Measurements from ENCODE around the gene WDR93. TPM values are rescaled to one million over a fixed set of nuclear protein-coding genes. Genes with fewer than 3 reads are reported as not detected.

WDR93 gene
- polyA plus RNA-seq, 2 of the 4 experiments (the other 2 are of a cell fraction) = 0.10 to 0.26 TPM

DNA sequence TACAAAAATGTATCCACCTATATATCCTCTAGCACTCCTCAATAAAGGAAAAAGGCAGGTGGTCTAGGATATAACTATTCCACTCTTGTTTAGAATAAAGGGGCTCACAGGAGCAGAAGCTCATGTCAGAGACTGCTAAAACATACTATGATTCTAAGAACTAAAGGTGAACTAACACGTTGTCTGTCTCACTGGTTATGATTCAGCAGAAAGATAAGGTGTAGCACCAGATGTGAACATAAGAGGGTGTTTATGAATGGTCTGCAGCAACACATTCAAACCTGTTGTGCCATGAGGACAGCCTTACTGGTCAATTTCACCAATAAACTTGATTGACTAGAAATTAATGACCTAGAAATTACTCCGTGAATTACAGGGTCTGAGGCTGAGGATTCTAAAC is 4.6 kb upstream of the WDR93 start:
- POLR2A ChIA-PET = no interaction called here

GRCh38 chr15:89686522-89686921 is 4.1 kb upstream of the WDR93 start:
- ATAC-seq = no peak
- no peak for FAIRE-seq
- Histone ChIP-seq H3K4me1 (0 out of 3 replicates have a peak, but pooled peaks cover 5% of the 10 kb centered on the region), H3K4me3 (no peak overlapping the region), H3K4me2 (no peak overlapping the region), H3K27ac (no peak overlapping the region), H3K9me3 (no peaks in the 10 kb centered on the region)
- no peak for DNase-seq (ENCODE audit: low read depth in 1 of 2, low spot score in 1 of 2)
- ChIA-PET POLR2A (no interaction called here), CTCF (interaction anchor here (0.8 to 2.3 kb wide), 2 partner anchors 14 to 16 kb away, joined by 3 to 6 read pairs; no protein-coding TSS in a partner anchor)
- TF ChIP-seq ATOH8 (CRISPR knock-in tag; IDR thresholded peaks at IDR 0.05; ENCODE audit: low read depth) = no peak
- TF ChIP-seq FOSB (CRISPR knock-in tag; IDR thresholded peaks at IDR 0.05) = no peak
- TF ChIP-seq, protein P1, sequence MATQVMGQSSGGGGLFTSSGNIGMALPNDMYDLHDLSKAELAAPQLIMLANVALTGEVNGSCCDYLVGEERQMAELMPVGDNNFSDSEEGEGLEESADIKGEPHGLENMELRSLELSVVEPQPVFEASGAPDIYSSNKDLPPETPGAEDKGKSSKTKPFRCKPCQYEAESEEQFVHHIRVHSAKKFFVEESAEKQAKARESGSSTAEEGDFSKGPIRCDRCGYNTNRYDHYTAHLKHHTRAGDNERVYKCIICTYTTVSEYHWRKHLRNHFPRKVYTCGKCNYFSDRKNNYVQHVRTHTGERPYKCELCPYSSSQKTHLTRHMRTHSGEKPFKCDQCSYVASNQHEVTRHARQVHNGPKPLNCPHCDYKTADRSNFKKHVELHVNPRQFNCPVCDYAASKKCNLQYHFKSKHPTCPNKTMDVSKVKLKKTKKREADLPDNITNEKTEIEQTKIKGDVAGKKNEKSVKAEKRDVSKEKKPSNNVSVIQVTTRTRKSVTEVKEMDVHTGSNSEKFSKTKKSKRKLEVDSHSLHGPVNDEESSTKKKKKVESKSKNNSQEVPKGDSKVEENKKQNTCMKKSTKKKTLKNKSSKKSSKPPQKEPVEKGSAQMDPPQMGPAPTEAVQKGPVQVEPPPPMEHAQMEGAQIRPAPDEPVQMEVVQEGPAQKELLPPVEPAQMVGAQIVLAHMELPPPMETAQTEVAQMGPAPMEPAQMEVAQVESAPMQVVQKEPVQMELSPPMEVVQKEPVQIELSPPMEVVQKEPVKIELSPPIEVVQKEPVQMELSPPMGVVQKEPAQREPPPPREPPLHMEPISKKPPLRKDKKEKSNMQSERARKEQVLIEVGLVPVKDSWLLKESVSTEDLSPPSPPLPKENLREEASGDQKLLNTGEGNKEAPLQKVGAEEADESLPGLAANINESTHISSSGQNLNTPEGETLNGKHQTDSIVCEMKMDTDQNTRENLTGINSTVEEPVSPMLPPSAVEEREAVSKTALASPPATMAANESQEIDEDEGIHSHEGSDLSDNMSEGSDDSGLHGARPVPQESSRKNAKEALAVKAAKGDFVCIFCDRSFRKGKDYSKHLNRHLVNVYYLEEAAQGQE (IDR thresholded peaks at IDR 0.05) = no peak
- TF ChIP-seq EHMT2 (IDR thresholded peaks at IDR 0.05; ENCODE audit: low read depth) = no peak
- TF ChIP-seq RARB (CRISPR knock-in tag; IDR thresholded peaks at IDR 0.05) = no peak
- TF ChIP-seq NFE2L2 (conservative IDR thresholded peaks at IDR 0.05; ENCODE audit: low read length) = no peak
- TF ChIP-seq ZC3H11A (IDR thresholded peaks at IDR 0.05) = no peak
- TF ChIP-seq CBX2 (IDR thresholded peaks at IDR 0.05; ENCODE audit: borderline replicate concordance, low read depth) = no peak
- TF ChIP-seq ESRRA (IDR thresholded peaks at IDR 0.05; ENCODE audit: borderline replicate concordance, low read length) = no peak
- no peak for TF ChIP-seq TFCP2L1 (CRISPR knock-in tag; IDR thresholded peaks at IDR 0.05)

More for the DNA sequence above, 4.6 kb upstream of the WDR93 start:
- H3K4me1 ChIP-seq = peaks cover 5% of the 10 kb centered on the region
- DNase-seq (ENCODE audit: low read depth in 1 of 2, low spot score in 1 of 2) (peak in 1 of 2 experiments; percentile 25), ATAC-seq (no peak), FAIRE-seq (peak; percentile 83)
- no peak for TF ChIP-seq EHF (CRISPR knock-in tag; IDR thresholded peaks at IDR 0.05)
- TF ChIP-seq CHD4 (IDR thresholded peaks at IDR 0.05; ENCODE audit: borderline replicate concordance) = no peak
- no peak for TF ChIP-seq HOXB5 (CRISPR knock-in tag; IDR thresholded peaks at IDR 0.05)
- no peak for TF ChIP-seq JUN (IDR thresholded peaks at IDR 0.05)
- TF ChIP-seq RCOR1 (IDR thresholded peaks at IDR 0.05; ENCODE audit: low read depth, low read length) = no peak
- no peak for TF ChIP-seq HOXB13 (CRISPR knock-in tag; IDR thresholded peaks at IDR 0.05; ENCODE audit: low read depth)
- TF ChIP-seq RFX5 (IDR thresholded peaks at IDR 0.05) = no peak
- TF ChIP-seq, protein P2, sequence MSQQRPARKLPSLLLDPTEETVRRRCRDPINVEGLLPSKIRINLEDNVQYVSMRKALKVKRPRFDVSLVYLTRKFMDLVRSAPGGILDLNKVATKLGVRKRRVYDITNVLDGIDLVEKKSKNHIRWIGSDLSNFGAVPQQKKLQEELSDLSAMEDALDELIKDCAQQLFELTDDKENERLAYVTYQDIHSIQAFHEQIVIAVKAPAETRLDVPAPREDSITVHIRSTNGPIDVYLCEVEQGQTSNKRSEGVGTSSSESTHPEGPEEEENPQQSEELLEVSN (IDR thresholded peaks at IDR 0.05; ENCODE audit: borderline replicate concordance, low read depth) = no peak
- TF ChIP-seq EP300 (IDR thresholded peaks at IDR 0.05) = no peak
- TF ChIP-seq FOSB (CRISPR knock-in tag; IDR thresholded peaks at IDR 0.05) = no peak
- TF ChIP-seq HES2 (IDR thresholded peaks at IDR 0.05) = no peak
- no peak for TF ChIP-seq TP53 (CRISPR knock-in tag; IDR thresholded peaks at IDR 0.05)
- no peak for TF ChIP-seq HMGXB4 (CRISPR knock-in tag; IDR thresholded peaks at IDR 0.05; ENCODE audit: borderline replicate concordance)
- TF ChIP-seq USF2 (IDR thresholded peaks at IDR 0.05) = no peak
- TF ChIP-seq BCL3 (IDR thresholded peaks at IDR 0.05) = no peak
- TF ChIP-seq ATOH8 (CRISPR knock-in tag; IDR thresholded peaks at IDR 0.05; ENCODE audit: low read depth) = no peak
- TF ChIP-seq BHLHE40 (IDR thresholded peaks at IDR 0.05; ENCODE audit: low read depth, low read length) = no peak
- no peak for TF ChIP-seq EHMT2 (IDR thresholded peaks at IDR 0.05; ENCODE audit: low read depth)
- no peak for TF ChIP-seq RNF2 (IDR thresholded peaks at IDR 0.05; ENCODE audit: borderline replicate concordance, low read depth)
- CTCF ChIA-PET = interaction anchor here (2.2 to 2.3 kb wide), 2 partner anchors 15 to 39 kb away, joined by 6 to 8 read pairs; no protein-coding TSS in a partner anchor
- H3K27ac ChIP-seq = no peak overlapping the region
- H3K4me2 ChIP-seq = no peak overlapping the region
- H3K9me3 ChIP-seq = no peaks in the 10 kb centered on the region
- WGBS (ENCODE audit: missing lambda C conversion rate) = 81% methylated on average over 2 of the region's 2 CpGs
- no peak overlapping the region for H3K4me3 ChIP-seq

Measured in A549 (cell line).